RWPE2 (cell line): ENCODE results near the gene KLF5.

Experiments used
- ATAC-seq: fragments of 200-7000 bp; cut with Tn5 transposase; 3 replicates; pipeline ENCODE4 v1.9.1; 2021; ENCODE audit warnings: low read depth
- DNase-seq: peaks from one replicate; pipeline ENCODE4 v3.0.0-alpha.2; 2020; ENCODE audit warnings: low spot score
- H3K27ac ChIP-seq: fragments of 450-650 bp; 2 replicates; pipeline ENCODE4 v1.5.1; 2017; ENCODE audit warnings: mild to moderate bottlenecking; ENCODE audit not compliant: poor library complexity, severe bottlenecking
- H3K27me3 ChIP-seq: fragments of 250-450 bp; sonication (Bioruptor Pico); 2 replicates; pipeline ENCODE4 v1.5.1; 2021; ENCODE audit warnings: mild to moderate bottlenecking, moderate library complexity; ENCODE audit not compliant: insufficient read depth, poor library complexity, severe bottlenecking
- H3K36me3 ChIP-seq: fragments of 250-450 bp; sonication (Bioruptor Pico); 2 replicates; pipeline ENCODE4 v1.5.1; 2020; ENCODE audit warnings: low read depth, mild to moderate bottlenecking, moderate library complexity
- H3K4me1 ChIP-seq: fragments of 250-450 bp; sonication (Bioruptor Pico); 2 replicates; pipeline ENCODE4 v1.5.1; 2021; ENCODE audit warnings: mild to moderate bottlenecking, moderate library complexity; ENCODE audit not compliant: insufficient read depth, poor library complexity, severe bottlenecking
- H3K4me3 ChIP-seq: fragments of 250-450 bp; sonication (Bioruptor Pico); 2 replicates; pipeline ENCODE4 v1.5.1; 2021; ENCODE audit warnings: mild to moderate bottlenecking, moderate library complexity; ENCODE audit not compliant: severe bottlenecking
- H3K9me3 ChIP-seq: fragments of 250-450 bp; sonication (Bioruptor Pico); 2 replicates; pipeline ENCODE4 v1.5.1; 2021; ENCODE audit warnings: mild to moderate bottlenecking, moderate library complexity; ENCODE audit not compliant: severe bottlenecking
- CTCF ChIP-seq: fragments of 450-650 bp; IDR thresholded peaks from one replicate; pipeline ENCODE4 v1.5.1; 2017; ENCODE audit warnings: mild to moderate bottlenecking, moderate library complexity; ENCODE audit not compliant: poor library complexity, severe bottlenecking

The KLF5 gene

GRCh38 chr13:73061876-73062275 lies 3.1 kb downstream of the KLF5 start:
- Histone ChIP-seq H3K4me3 (peak overlapping the region; percentile 71), H3K9me3 (no peaks in the 10 kb centered on the region)

GRCh38 chr13:73062468-73062867 lies 3.7 kb downstream of the KLF5 start:
- no peaks in the 10 kb centered on the region for H3K27me3 ChIP-seq
- H3K4me1 ChIP-seq: peaks cover 47% of the 10 kb centered on the region
- DNase-seq (no peak), ATAC-seq (no peak)
- H3K27ac ChIP-seq: peak overlapping the region; percentile 92
- H3K4me3 ChIP-seq: peak overlapping the region; percentile 71
- H3K9me3 ChIP-seq: no peaks in the 10 kb centered on the region
- TF ChIP-seq CTCF: no peak
- H3K36me3 ChIP-seq: peaks cover 77% of the 10 kb centered on the region

More at GRCh38 chr13:73061876-73062275, 3.1 kb downstream of the KLF5 start:
- TF ChIP-seq CTCF: no peak
- no peak for DNase-seq
- H3K4me1 ChIP-seq: peaks cover 44% of the 10 kb centered on the region
- H3K27ac ChIP-seq: peak overlapping the region; percentile 92
- peak; percentile 24 for ATAC-seq
- no peaks in the 10 kb centered on the region for H3K27me3 ChIP-seq
- H3K36me3 ChIP-seq: peaks cover 71% of the 10 kb centered on the region

- ATAC-seq: no peak
- no peak for DNase-seq
Measured at GRCh38 chr13:73063166-73063565, 4.4 kb downstream of the KLF5 start.

GRCh38 chr13:73065036-73065435 lies 6.2 kb downstream of the KLF5 start:
- H3K36me3 ChIP-seq: peaks cover 100% of the 10 kb centered on the region
- no peaks in the 10 kb centered on the region for H3K27me3 ChIP-seq
- H3K27ac ChIP-seq: peak overlapping the region; percentile 92
- H3K4me1 ChIP-seq: peaks cover 68% of the 10 kb centered on the region
- H3K4me3 ChIP-seq: peak overlapping the region; percentile 6
- no peak for TF ChIP-seq CTCF
- ATAC-seq: no peak
- DNase-seq: no peak
- no peaks in the 10 kb centered on the region for H3K9me3 ChIP-seq

More at GRCh38 chr13:73063166-73063565, 4.4 kb downstream of the KLF5 start:
- peaks cover 84% of the 10 kb centered on the region for H3K36me3 ChIP-seq
- peak overlapping the region; percentile 92 for H3K27ac ChIP-seq
- H3K4me3 ChIP-seq: peak overlapping the region; percentile 10
- no peak for TF ChIP-seq CTCF
- H3K4me1 ChIP-seq: peaks cover 49% of the 10 kb centered on the region
- no peaks in the 10 kb centered on the region for H3K9me3 ChIP-seq
- no peaks in the 10 kb centered on the region for H3K27me3 ChIP-seq

- ATAC-seq (peak; percentile 11), DNase-seq (no peak)
- Histone ChIP-seq H3K27ac (peak overlapping the region; percentile 92), H3K36me3 (peaks cover 100% of the 10 kb centered on the region), H3K4me3 (peak overlapping the region; percentile 6), H3K4me1 (peaks cover 74% of the 10 kb centered on the region), H3K27me3 (no peaks in the 10 kb centered on the region), H3K9me3 (no peaks in the 10 kb centered on the region)
- no peak for TF ChIP-seq CTCF
Measured at GRCh38 chr13:73065665-73066340, 7.0 kb downstream of the KLF5 start.
